Dendritic cell treated with granulocyte-macrophage colony-stimulating factor and Interleukin-4, amounts not matched to agents 40 ng/mL and 50 ng/mL, for 4 days (primary cell): ENCODE results near the gene CD34.

ENCODE experiments used
- H3K27ac Mint-ChIP-seq: one replicate; pipeline ENCODE4 v1.8.0; 2022; ENCODE audit warnings: mild to moderate bottlenecking, mixed read lengths
- H3K27me3 Mint-ChIP-seq: one replicate; pipeline ENCODE4 v1.8.0; 2022; ENCODE audit warnings: mild to moderate bottlenecking, mixed read lengths
- H3K36me3 Mint-ChIP-seq: one replicate; pipeline ENCODE4 v1.8.0; 2022; ENCODE audit warnings: low read depth, mixed read lengths
- H3K4me1 Mint-ChIP-seq: one replicate; pipeline ENCODE4 v1.8.0; 2022; ENCODE audit warnings: low read depth, mixed read lengths
- H3K4me3 Mint-ChIP-seq: one replicate; pipeline ENCODE4 v1.8.0; 2022; ENCODE audit warnings: mild to moderate bottlenecking, moderate library complexity, mixed read lengths
- H3K9me3 Mint-ChIP-seq: one replicate; pipeline ENCODE4 v1.8.0; 2022; ENCODE audit warnings: mixed read lengths
- intact Hi-C: fragments of 100-400 bp; cut with micrococcal nuclease; formaldehyde crosslinking; loops from one replicate; pipeline ENCODE4 v1.15.0; 2022

The CD34 gene

GRCh38 chr1:207870306-207871031 is 40.5 kb downstream of the CD34 start:
- no peaks in the 10 kb centered on the region for H3K9me3 Mint-ChIP-seq
- peaks cover 28% of the 10 kb centered on the region for H3K36me3 Mint-ChIP-seq
- intact Hi-C loops: no loop called here
- H3K4me3 Mint-ChIP-seq: no peak overlapping the region
- H3K27me3 Mint-ChIP-seq: no peaks in the 10 kb centered on the region
- peaks cover 79% of the 10 kb centered on the region for H3K4me1 Mint-ChIP-seq
- peak overlapping the region; percentile 56 for H3K27ac Mint-ChIP-seq

GRCh38 chr1:207869859-207870258 is 41.1 kb downstream of the CD34 start:
- Mint-ChIP-seq H3K27ac (peak overlapping the region; percentile 56), H3K9me3 (no peaks in the 10 kb centered on the region), H3K4me1 (peaks cover 81% of the 10 kb centered on the region), H3K27me3 (no peaks in the 10 kb centered on the region), H3K36me3 (peaks cover 33% of the 10 kb centered on the region), H3K4me3 (no peak overlapping the region)
- intact Hi-C loops: loop anchor here (1.0 kb wide), 1 partner anchor 42 kb away; no protein-coding TSS in a partner anchor

GRCh38 chr1:207868774-207869721 is 41.9 kb downstream of the CD34 start:
- H3K36me3 Mint-ChIP-seq: peaks cover 38% of the 10 kb centered on the region
- no peaks in the 10 kb centered on the region for H3K9me3 Mint-ChIP-seq
- H3K4me3 Mint-ChIP-seq: peak overlapping the region; percentile 91
- intact Hi-C loops: loop anchor here (1.0 kb wide), 1 partner anchor 41 kb away; no protein-coding TSS in a partner anchor
- peaks cover 88% of the 10 kb centered on the region for H3K4me1 Mint-ChIP-seq
- no peaks in the 10 kb centered on the region for H3K27me3 Mint-ChIP-seq
- H3K27ac Mint-ChIP-seq: peak overlapping the region; percentile 83

- Mint-ChIP-seq H3K4me3 (peak overlapping the region; percentile 91), H3K36me3 (peaks cover 45% of the 10 kb centered on the region), H3K27ac (peak overlapping the region; percentile 83), H3K4me1 (peaks cover 88% of the 10 kb centered on the region), H3K9me3 (no peaks in the 10 kb centered on the region), H3K27me3 (no peaks in the 10 kb centered on the region)
- intact Hi-C loops: no loop called here
Observed at GRCh38 chr1:207868251-207868773, 42.6 kb downstream of the CD34 start.

GRCh38 chr1:207867136-207868109 is 43.5 kb downstream of the CD34 start:
- intact Hi-C loops: loop anchor here (2.0 kb wide), 1 partner anchor 19 kb away; no protein-coding TSS in a partner anchor
- Mint-ChIP-seq H3K27me3 (no peaks in the 10 kb centered on the region), H3K9me3 (no peaks in the 10 kb centered on the region), H3K36me3 (peaks cover 54% of the 10 kb centered on the region), H3K4me3 (peak overlapping the region; percentile 91), H3K4me1 (peaks cover 87% of the 10 kb centered on the region), H3K27ac (peak overlapping the region; percentile 83)

GRCh38 chr1:207866471-207867135 is 44.3 kb downstream of the CD34 start:
- Mint-ChIP-seq H3K4me1 (peaks cover 89% of the 10 kb centered on the region), H3K27ac (peak overlapping the region; percentile 83), H3K36me3 (peaks cover 62% of the 10 kb centered on the region), H3K4me3 (peak overlapping the region; percentile 91), H3K9me3 (no peaks in the 10 kb centered on the region), H3K27me3 (no peaks in the 10 kb centered on the region)
- intact Hi-C loops: loop anchor here (2.0 kb wide), 1 partner anchor 18 kb away; no protein-coding TSS in a partner anchor

GRCh38 chr1:207863893-207864535 is 46.9 kb downstream of the CD34 start:
- peaks cover 66% of the 10 kb centered on the region for H3K36me3 Mint-ChIP-seq

GRCh38 chr1:207862241-207862787 is 48.6 kb downstream of the CD34 start:
- no peak overlapping the region for H3K4me3 Mint-ChIP-seq
- no peaks in the 10 kb centered on the region for H3K27me3 Mint-ChIP-seq
- peaks cover 58% of the 10 kb centered on the region for H3K36me3 Mint-ChIP-seq
- peaks cover 58% of the 10 kb centered on the region for H3K4me1 Mint-ChIP-seq
- intact Hi-C loops: no loop called here
- H3K9me3 Mint-ChIP-seq: no peaks in the 10 kb centered on the region
- H3K27ac Mint-ChIP-seq: peak overlapping the region; percentile 37

More at GRCh38 chr1:207863893-207864535, 46.9 kb downstream of the CD34 start:
- H3K4me3 Mint-ChIP-seq: peak overlapping the region; percentile 52
- no peaks in the 10 kb centered on the region for H3K9me3 Mint-ChIP-seq
- H3K4me1 Mint-ChIP-seq: peaks cover 69% of the 10 kb centered on the region
- peak overlapping the region; percentile 77 for H3K27ac Mint-ChIP-seq
- H3K27me3 Mint-ChIP-seq: no peaks in the 10 kb centered on the region
- intact Hi-C loops: no loop called here

GRCh38 chr1:207861442-207862177 is 49.3 kb downstream of the CD34 start:
- Mint-ChIP-seq H3K4me1 (peaks cover 57% of the 10 kb centered on the region), H3K9me3 (no peaks in the 10 kb centered on the region), H3K27me3 (no peaks in the 10 kb centered on the region), H3K27ac (peak overlapping the region; percentile 37), H3K36me3 (peaks cover 58% of the 10 kb centered on the region), H3K4me3 (no peak overlapping the region)
- intact Hi-C loops: no loop called here

- Mint-ChIP-seq H3K4me3 (no peak overlapping the region), H3K27me3 (no peaks in the 10 kb centered on the region), H3K4me1 (peaks cover 56% of the 10 kb centered on the region), H3K9me3 (no peaks in the 10 kb centered on the region), H3K27ac (no peak overlapping the region), H3K36me3 (peaks cover 56% of the 10 kb centered on the region)
- intact Hi-C loops: no loop called here
Observed at GRCh38 chr1:207860531-207860930, 50.4 kb downstream of the CD34 start.

- no peaks in the 10 kb centered on the region for H3K9me3 Mint-ChIP-seq
- peaks cover 54% of the 10 kb centered on the region for H3K36me3 Mint-ChIP-seq
- intact Hi-C loops: no loop called here
- no peak overlapping the region for H3K27ac Mint-ChIP-seq
- H3K27me3 Mint-ChIP-seq: no peaks in the 10 kb centered on the region
- peaks cover 50% of the 10 kb centered on the region for H3K4me1 Mint-ChIP-seq
- H3K4me3 Mint-ChIP-seq: no peak overlapping the region
Observed at GRCh38 chr1:207858806-207859205, 52.1 kb downstream of the CD34 start.
